Measurements from ENCODE around the gene OGT. TPM values are rescaled to one million over a fixed set of nuclear protein-coding genes. Genes with fewer than 3 reads are reported as not detected.

OGT gene
- total RNA-seq, 1 donor from 2014 or later: 287 TPM

DNA sequence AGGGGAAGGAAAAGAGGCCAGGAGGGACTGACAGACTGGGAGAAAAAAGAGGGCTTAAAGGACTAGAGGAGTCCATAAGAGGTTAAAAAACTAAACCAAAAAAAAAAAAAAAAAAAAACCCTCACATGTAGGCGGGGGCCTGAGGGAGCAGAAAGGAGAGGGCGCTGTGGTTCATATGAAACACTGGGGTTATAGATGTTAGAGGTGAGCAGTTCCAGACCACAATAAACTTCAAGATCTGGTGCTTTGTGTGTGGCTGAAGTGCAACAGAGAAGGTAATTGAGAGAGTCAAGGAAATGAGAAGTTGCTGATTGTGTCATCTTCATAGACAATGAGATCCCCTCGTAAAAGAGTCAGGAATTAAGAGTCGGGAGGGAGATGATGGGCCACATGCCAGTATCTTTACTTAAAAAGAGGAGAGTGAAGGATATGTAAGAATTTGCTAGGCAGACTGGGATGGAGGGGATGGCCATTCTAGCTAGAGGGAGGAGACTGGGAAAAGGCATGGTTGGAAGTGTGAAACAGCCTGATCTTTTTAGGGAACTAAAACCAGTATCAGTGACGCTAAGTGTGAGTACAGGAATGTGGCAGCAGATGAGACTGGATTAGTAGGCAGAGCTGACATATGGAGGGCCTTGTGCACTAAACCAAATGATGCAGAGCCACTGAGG, 18.4 kb upstream of the OGT start:
- H3K27ac ChIP-seq: no peak overlapping the region
- no peaks in the 10 kb centered on the region for H3K36me3 ChIP-seq
- Mint-ChIP-seq H3K9me3 (peaks cover 16% of the 10 kb centered on the region), H3K27me3 (ENCODE audit: insufficient read depth, low read depth) (peaks cover 2% of the 10 kb centered on the region), H3K36me3 (no peaks in the 10 kb centered on the region), H3K4me3 (no peak overlapping the region), H3K27ac (no peak overlapping the region), H3K4me1 (no peaks in the 10 kb centered on the region)
- no peak overlapping the region for H3K9ac ChIP-seq
- no peaks in the 10 kb centered on the region for H3K27me3 ChIP-seq
- no peak for DNase-seq (ENCODE audit: low spot score)
- no peaks in the 10 kb centered on the region for H3F3A ChIP-seq (ENCODE audit: low read depth)
- H3K79me2 ChIP-seq (ENCODE audit: low read depth): no peaks in the 10 kb centered on the region
- no peaks in the 10 kb centered on the region for H3K4me1 ChIP-seq
- no peak for TF ChIP-seq EZH2 (IDR thresholded peaks at IDR 0.05)
- TF ChIP-seq, protein P1, sequence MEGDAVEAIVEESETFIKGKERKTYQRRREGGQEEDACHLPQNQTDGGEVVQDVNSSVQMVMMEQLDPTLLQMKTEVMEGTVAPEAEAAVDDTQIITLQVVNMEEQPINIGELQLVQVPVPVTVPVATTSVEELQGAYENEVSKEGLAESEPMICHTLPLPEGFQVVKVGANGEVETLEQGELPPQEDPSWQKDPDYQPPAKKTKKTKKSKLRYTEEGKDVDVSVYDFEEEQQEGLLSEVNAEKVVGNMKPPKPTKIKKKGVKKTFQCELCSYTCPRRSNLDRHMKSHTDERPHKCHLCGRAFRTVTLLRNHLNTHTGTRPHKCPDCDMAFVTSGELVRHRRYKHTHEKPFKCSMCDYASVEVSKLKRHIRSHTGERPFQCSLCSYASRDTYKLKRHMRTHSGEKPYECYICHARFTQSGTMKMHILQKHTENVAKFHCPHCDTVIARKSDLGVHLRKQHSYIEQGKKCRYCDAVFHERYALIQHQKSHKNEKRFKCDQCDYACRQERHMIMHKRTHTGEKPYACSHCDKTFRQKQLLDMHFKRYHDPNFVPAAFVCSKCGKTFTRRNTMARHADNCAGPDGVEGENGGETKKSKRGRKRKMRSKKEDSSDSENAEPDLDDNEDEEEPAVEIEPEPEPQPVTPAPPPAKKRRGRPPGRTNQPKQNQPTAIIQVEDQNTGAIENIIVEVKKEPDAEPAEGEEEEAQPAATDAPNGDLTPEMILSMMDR (IDR thresholded peaks at IDR 0.05): no peak
- no peak for TF ChIP-seq EZH2phosphoT487 (IDR thresholded peaks at IDR 0.05)
- no peaks in the 10 kb centered on the region for H3K9me3 ChIP-seq (ENCODE audit: low read depth)
- H4K20me1 ChIP-seq (ENCODE audit: low read depth): no peaks in the 10 kb centered on the region
- H3K4me3 ChIP-seq: no peak overlapping the region
- H3K4me2 ChIP-seq: no peak overlapping the region
- H2AFZ ChIP-seq (replicated peaks): no peak overlapping the region

DNA sequence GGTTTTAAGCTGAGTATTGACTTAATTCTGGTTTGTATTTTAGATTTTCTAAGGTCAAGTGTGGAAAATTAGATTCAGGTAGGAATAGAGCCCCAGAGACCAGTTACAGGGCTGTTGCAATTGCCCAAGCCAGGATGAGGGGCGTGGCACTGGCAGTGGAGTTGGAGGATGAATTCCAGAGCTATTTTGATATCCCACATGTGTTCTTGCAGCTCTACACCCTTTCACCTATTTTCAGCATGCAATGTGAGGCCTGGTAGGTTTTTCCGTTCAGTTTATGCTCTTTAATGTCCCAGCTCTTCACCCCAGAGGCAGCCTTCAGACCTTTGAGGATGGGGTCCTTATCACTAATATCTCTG, 17.9 kb upstream of the OGT start:
- H2AFZ ChIP-seq (replicated peaks): no peak overlapping the region
- H4K20me1 ChIP-seq (ENCODE audit: low read depth): no peaks in the 10 kb centered on the region
- H3K9ac ChIP-seq: no peak overlapping the region
- Mint-ChIP-seq H3K27ac (no peak overlapping the region), H3K4me1 (no peaks in the 10 kb centered on the region), H3K27me3 (ENCODE audit: insufficient read depth, low read depth) (peaks cover 2% of the 10 kb centered on the region), H3K36me3 (no peaks in the 10 kb centered on the region), H3K9me3 (peaks cover 16% of the 10 kb centered on the region), H3K4me3 (no peak overlapping the region)
- H3K36me3 ChIP-seq: no peaks in the 10 kb centered on the region
- DNase-seq (ENCODE audit: low spot score): no peak
- H3F3A ChIP-seq (ENCODE audit: low read depth): no peaks in the 10 kb centered on the region
- H3K79me2 ChIP-seq (ENCODE audit: low read depth): no peaks in the 10 kb centered on the region
- TF ChIP-seq EZH2 (IDR thresholded peaks at IDR 0.05) (no peak), EZH2phosphoT487 (IDR thresholded peaks at IDR 0.05) (no peak)
- TF ChIP-seq, protein P1 (IDR thresholded peaks at IDR 0.05): no peak
- H3K27ac ChIP-seq: no peak overlapping the region
- H3K4me1 ChIP-seq: no peaks in the 10 kb centered on the region
- no peak overlapping the region for H3K4me2 ChIP-seq
- no peak overlapping the region for H3K4me3 ChIP-seq
- H3K9me3 ChIP-seq (ENCODE audit: low read depth): no peaks in the 10 kb centered on the region
- H3K27me3 ChIP-seq: no peaks in the 10 kb centered on the region

DNA sequence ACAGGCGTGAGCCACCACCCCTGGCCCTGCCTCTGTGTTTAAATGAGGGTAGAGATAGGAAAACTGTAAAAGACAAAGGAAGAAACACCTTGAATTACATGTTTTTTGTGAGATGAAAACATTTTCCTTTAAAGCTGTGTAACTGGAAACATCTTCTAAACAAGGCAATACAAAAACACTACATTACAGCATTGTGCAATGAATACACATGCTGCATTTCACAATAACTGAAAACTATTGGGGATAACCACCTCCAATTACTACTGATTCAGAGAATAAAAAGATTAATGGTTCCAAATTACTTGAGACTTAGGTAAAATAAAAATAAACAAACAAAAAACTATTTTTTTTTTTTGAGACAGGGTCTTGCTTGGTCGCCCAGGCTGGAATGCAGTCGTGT, 7.6 kb upstream of the OGT start:
- Histone ChIP-seq H3K79me2 (ENCODE audit: low read depth) (no peaks in the 10 kb centered on the region), H3K9ac (no peak overlapping the region), H3K9me3 (ENCODE audit: low read depth) (no peaks in the 10 kb centered on the region), H3K27me3 (no peaks in the 10 kb centered on the region), H3K4me3 (no peak overlapping the region), H3F3A (ENCODE audit: low read depth) (no peaks in the 10 kb centered on the region), H2AFZ (replicated peaks) (no peak overlapping the region), H4K20me1 (ENCODE audit: low read depth) (no peaks in the 10 kb centered on the region), H3K4me1 (no peaks in the 10 kb centered on the region), H3K4me2 (no peak overlapping the region), H3K36me3 (no peaks in the 10 kb centered on the region), H3K27ac (no peak overlapping the region)
- TF ChIP-seq EZH2 (IDR thresholded peaks at IDR 0.05) (no peak), EZH2phosphoT487 (IDR thresholded peaks at IDR 0.05) (no peak)
- TF ChIP-seq, protein P1 (IDR thresholded peaks at IDR 0.05): no peak
- Mint-ChIP-seq H3K27me3 (ENCODE audit: insufficient read depth, low read depth) (no peaks in the 10 kb centered on the region), H3K4me1 (no peaks in the 10 kb centered on the region), H3K4me3 (no peak overlapping the region), H3K9me3 (peaks cover 14% of the 10 kb centered on the region), H3K36me3 (no peaks in the 10 kb centered on the region), H3K27ac (no peak overlapping the region)
- DNase-seq (ENCODE audit: low spot score): no peak
